HG03139 (cell line): ENCODE data around the gene MBOAT2.
"Not testable (repeated sequence)": the region's sequence is repeated elsewhere in the genome, so short reads cannot be mapped to it uniquely, and the experiment has no call there.

Source experiments
- ATAC-seq: cut with Tn5 transposase; IDR thresholded peaks from one replicate; pipeline ENCODE4 v1.9.1; 2021; ENCODE audit not compliant: unreplicated experiment

The MBOAT2 gene

DNA sequence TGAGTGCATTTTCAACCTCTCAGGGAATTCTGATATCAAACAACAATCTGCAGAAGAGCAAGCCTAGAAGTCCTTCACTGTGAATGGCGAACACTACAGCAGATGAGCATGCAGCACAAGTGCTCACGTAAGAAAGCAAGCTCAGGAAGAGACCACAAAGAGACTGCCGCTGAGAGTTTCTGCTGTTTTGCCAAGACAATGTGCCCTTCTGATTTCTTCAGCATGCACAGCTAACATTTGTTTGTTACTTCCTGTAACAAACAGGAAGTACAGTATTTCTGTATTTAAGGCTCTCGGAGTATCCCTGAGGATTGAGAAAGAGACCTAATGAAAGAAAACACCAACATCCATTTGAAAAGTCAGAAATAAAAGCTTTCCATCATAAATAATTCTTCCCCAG is 45.9 kb downstream of the MBOAT2 start:
- ATAC-seq = no peak

DNA sequence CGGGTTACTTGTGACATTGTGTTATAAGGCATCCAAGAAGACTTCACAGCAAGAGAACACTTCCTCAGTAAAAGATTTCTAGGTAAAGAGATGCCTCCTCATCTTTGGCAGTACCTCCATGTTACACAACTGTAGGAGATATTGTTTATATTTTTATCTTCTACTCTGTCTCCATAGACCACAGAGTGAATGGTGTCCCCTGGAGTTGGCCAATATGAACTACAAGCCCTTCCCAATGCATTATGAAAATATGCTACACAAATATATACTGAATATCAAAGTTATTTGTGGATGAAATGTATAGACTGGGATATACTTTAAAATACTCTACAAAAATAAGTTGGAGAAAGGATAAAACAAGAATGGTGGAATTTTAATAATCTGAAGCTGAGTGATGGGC is 46.7 kb downstream of the MBOAT2 start:
- no peak for ATAC-seq

- ATAC-seq = no peak
Measured at GRCh38 chr2:8954990-8955389, 48.5 kb downstream of the MBOAT2 start.

DNA sequence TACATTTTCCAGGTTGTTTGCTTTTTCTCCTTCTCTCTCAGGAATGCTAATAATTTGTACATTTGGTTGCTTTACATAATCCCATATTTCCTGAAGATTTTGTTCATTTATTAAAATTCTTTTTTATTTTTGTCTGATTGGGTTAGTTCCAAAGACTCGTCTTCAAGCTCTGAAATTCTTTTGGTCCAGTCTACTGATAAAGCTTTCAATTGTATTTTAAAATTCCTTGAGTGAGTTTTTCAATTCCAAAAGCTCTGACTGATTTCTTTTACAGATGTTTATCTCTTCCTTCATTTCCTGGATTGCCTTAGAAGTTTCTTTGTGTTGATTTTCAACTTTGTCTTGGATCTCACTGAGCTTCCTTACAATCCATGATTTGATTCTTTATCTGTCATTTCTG is 50.0 kb downstream of the MBOAT2 start:
- ATAC-seq = no peak

DNA sequence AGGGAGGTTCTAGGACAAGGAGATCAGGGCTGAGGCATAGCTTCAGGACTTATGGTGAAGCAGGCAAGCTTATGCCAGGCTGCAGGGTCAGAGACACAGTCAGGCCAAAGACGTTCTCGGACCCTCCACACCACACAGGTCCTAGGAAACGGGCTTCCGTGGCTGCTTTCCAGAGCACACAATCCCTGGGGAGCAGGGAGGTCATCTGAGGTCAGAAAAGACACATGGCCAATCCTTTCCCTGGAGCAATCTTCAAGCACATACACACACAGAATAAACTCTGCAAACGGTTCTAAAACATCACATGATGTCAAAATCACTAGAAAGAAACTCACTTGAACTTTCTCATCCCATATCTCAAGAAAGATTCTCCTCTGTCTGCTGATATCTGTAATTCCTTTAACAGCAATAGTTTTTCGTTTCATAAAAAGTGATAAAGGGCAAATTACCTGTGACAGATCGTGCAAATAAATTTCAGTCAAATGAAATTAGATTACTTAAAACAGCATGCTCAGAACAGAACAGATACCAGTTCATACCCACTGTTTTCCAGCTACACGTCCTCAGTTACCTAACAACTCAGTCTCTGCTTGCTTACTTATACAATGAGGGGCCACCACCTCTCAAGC is 63.9 kb downstream of the MBOAT2 start:
- no peak for ATAC-seq

GRCh38 chr2:8938384-8938783 is 65.1 kb downstream of the MBOAT2 start:
- no peak for ATAC-seq

- ATAC-seq = no peak
Measured at GRCh38 chr2:8935982-8936381, 67.5 kb downstream of the MBOAT2 start.

DNA sequence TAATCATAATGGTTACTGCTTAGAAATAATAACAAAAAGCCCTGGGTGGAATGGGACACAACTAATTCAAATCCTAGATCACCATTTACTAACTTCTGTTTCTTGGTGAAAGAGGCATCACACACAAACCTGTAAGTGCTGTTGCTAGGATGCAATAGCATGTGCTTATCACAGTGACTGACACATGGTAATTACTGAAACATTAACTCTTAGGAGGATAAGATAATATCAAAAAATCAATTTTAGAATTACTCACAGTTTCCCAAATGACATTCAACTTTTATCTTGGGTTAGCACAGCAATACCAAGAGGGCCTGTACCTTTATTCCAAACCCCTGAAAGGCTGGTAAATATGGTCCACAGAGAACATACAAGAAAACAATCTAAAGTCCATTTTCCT is 69.1 kb downstream of the MBOAT2 start:
- no peak for ATAC-seq

GRCh38 chr2:8932702-8933101 is 70.8 kb downstream of the MBOAT2 start:
- ATAC-seq = no peak

DNA sequence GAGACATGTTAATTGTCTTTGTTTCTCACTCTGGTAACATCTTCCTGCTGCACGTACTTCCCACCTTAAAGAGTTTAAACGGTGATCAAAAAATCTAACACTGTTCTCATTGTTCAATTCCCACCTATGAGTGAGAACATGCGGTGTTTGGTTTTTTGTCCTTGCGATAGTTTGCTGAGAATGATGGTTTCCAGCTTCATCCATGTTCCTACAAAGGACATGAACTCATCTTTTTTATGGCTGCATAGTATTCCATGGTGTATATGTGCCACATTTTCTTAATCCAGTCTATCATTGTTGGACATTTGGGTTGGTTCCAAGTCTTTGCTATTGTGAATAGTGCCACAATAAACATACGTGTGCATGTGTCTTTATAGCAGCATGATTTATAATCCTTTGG is 73.3 kb downstream of the MBOAT2 start:
- not testable (repeated sequence) for ATAC-seq

DNA sequence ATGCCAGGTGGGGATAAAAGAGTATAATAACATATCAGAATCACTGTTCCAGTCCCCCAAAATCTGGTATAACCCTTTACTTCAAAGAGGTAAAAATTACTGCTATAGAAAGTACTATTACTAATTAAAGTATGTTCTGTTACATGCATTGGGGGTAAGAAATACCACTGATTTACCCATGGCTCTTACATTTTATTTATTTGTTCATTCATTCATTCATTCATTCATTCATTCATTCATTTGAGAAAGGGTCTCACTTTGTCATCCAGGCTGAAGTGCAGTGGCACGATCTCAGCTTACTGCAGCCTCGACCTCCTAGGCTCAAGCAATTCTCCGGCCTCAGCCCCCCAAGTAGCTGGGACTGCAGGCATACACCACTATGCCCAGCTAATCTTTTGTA is 74.4 kb downstream of the MBOAT2 start:
- no peak for ATAC-seq

GRCh38 chr2:8927510-8928455 is 75.7 kb downstream of the MBOAT2 start:
- ATAC-seq = no peak

DNA sequence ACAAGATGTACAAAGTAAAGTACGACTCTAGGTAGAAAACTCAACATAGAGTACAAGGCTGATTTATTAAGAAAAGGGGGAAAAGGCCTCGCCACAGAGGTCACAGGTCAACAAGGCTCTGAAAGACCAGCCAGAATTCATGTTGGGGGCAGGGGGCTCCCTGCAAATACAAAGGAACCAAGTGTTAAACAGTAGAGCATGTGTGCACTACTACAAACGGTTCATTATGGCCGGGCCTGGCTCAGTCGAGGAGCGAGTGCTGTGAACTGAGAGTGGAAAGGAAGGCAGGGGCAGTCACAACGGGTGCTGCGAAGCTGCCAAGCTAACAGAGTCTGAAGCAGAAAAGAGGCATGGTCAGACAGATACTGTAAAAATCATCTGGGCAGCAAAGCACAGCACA is 77.1 kb downstream of the MBOAT2 start:
- no peak for ATAC-seq

DNA sequence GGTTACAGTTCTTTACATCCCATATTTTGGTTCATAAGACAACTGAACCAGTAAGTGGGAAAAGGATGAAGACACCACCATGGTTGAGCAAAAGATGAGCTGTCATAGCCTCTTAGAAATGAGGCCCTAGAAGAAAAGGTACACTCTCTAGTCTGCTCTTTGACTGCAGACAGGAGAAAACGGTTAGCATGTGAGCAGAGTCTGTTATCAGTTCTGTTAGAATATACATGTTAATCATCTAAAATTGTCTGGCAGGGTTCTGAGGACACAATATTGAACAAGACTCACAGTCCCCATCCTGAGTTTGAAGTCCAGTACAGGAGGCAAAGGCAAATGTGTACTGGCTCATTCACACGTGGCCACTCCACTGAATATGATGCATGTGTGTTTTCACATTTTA is 78.1 kb downstream of the MBOAT2 start:
- ATAC-seq = no peak

DNA sequence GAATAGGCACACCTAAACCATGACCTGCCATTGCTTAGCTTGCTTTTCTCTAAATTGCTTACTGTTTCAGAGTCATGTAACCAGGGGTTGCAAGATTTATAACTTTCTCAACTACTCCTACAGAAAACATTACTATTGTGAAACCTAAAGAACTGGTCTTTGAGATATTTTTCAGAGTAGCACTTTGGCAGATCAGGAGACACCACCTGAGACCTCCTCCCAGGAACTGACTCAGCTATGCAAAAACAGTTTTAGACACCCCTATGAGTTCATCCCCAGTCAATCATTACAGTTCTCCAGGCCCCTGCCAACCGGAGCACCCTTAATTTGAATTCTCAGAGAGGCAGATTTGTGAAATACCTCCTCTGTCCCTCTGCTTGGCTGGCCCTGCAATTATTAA is 80.3 kb downstream of the MBOAT2 start:
- ATAC-seq = no peak

DNA sequence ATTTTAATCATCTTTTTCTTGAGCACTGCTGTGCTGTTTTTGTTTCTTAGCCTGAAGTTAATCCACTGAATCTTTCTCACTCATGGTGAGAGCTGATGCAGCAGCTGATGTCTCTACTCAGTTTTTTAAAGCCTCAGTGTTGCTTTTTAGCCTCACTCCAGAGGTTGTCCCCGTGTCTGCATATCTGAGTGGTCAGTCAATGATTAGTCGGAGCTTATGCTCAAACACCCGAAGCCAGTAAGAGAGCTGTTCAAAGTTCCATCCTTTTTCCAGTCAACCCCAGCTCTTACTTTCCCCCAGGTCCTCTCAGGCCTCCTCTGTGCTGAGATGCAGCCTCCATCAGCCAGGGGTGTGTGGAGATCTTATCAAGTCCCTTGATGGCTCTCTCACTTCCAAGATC is 81.1 kb downstream of the MBOAT2 start:
- no peak for ATAC-seq

- no peak for ATAC-seq
Measured at GRCh38 chr2:8918412-8918811, 85.1 kb downstream of the MBOAT2 start.

GRCh38 chr2:8915941-8916340 is 87.5 kb downstream of the MBOAT2 start:
- ATAC-seq = no peak

DNA sequence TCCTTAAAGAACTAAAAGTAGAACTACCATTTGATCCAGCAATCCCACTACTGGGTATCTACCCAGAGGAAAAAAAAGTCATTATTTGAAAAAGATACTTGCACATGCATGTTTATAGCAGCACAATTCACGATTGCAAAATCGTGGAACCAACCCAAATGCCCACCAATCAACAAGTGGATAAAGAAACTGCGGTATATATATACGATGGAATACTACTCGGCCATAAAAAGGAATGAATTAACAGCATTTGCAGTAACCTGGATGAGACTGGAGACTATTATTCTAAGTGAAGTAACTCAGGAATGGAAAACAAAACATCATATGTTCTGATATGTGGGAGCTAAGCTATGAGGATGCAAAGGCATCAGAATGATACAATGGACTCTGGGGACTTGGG is 89.7 kb downstream of the MBOAT2 start:
- ATAC-seq = not testable (repeated sequence)

GRCh38 chr2:8907764-8908288 is 95.7 kb downstream of the MBOAT2 start:
- no peak for ATAC-seq

- ATAC-seq = not testable (repeated sequence)
Measured at GRCh38 chr2:8903924-8904323, 99.6 kb downstream of the MBOAT2 start.

DNA sequence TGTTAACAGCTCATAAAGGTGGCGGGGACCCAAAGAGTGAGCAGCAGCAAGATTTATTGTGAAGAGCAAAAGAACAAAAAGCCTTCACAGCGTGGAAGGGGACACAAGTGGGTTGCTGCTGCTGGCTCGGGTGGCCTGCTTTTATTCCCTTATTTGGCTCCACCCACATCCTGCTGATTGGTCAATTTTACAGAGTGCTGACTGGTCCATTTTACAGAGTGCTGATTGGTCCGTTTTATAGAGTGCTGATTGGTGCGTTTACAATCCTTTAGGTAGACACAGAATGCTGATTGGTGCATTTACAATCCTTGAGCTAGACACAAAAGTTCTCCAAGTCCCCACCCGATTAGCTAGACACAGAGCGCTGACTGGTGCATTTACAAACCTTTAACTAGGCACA is 100.7 kb downstream of the MBOAT2 start:
- not testable (repeated sequence) for ATAC-seq
